Measurements from ENCODE around the gene SHE.
"Not testable (repeated sequence)": the region's sequence is repeated elsewhere in the genome, so short reads cannot be mapped to it uniquely, and the experiment has no call there.

Gene SHE

DNA sequence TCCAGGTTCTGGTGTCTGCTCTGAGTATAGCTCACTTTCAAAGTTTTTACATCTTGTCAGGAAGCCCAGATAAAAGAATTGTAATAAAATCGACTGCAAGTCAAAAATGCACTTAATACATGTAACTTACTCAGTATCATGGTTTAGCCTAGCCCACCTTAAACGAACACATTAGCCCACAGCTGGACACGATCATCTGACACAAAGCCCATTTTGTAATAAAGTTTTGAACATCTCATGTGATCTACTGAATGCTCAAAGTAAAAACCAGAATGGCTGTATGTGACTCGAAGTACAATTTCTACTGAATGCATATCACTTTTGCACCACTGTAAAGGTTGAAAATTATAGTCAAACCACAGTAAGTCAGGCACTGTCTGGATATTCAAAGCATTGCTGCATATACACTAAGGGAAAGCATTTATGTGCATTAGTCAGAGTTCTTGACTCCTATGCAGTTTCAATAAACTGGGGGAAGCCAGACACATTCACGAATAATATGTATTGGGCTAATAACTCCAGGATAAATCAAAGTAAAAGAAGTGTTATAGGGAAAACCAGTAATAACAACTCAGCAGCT lies 12.4 kb downstream of the SHE start:
- Histone ChIP-seq H3K36me3 (ENCODE audit: insufficient read depth, low read depth, low read length) (no peaks in the 10 kb centered on the region), H3K4me3 (ENCODE audit: low read length) (no peak overlapping the region), H3K9ac (ENCODE audit: low read depth, low read length) (no peak overlapping the region), H3K4me1 (ENCODE audit: insufficient read depth, low read length) (peaks cover 4% of the 10 kb centered on the region; the same call in 1 of the 2 replicates), H3K27me3 (ENCODE audit: insufficient read depth, low read length) (no peaks in the 10 kb centered on the region; the same call in 1 of the 2 replicates), H3K9me3 (ENCODE audit: insufficient read depth, low read depth, low read length) (no peaks in the 10 kb centered on the region), H3K27ac (ENCODE audit: low read length) (no peak overlapping the region)

DNA sequence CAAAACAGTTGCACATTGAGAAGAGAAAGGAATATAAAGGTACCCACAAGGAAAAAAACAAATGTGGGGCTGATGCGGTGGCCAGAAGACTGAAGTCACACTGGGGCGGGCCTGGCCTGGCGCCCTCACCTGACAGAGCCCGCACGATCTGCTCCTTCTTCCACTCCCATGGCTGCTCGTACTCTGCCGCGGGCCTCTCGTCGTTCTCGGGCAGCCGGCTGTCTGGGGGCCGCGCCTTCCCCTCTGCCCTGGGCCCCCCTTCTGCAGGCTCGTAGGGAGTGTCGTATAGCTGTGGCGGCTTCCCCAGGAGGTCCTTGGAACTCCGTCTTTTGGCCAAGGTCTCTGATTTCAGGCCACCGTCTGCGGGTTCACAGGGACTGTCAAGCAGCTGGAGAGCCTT lies 13.3 kb downstream of the SHE start:
- Histone ChIP-seq H3K9ac (ENCODE audit: low read depth, low read length) (no peak overlapping the region), H3K27ac (ENCODE audit: low read length) (no peak overlapping the region), H3K27me3 (ENCODE audit: insufficient read depth, low read length) (no peaks in the 10 kb centered on the region; the same call in 1 of the 2 replicates), H3K9me3 (ENCODE audit: insufficient read depth, low read depth, low read length) (no peaks in the 10 kb centered on the region), H3K4me1 (ENCODE audit: insufficient read depth, low read length) (peaks cover 4% of the 10 kb centered on the region; the same call in 1 of the 2 replicates), H3K36me3 (ENCODE audit: insufficient read depth, low read depth, low read length) (no peaks in the 10 kb centered on the region), H3K4me3 (ENCODE audit: low read length) (no peak overlapping the region)

DNA sequence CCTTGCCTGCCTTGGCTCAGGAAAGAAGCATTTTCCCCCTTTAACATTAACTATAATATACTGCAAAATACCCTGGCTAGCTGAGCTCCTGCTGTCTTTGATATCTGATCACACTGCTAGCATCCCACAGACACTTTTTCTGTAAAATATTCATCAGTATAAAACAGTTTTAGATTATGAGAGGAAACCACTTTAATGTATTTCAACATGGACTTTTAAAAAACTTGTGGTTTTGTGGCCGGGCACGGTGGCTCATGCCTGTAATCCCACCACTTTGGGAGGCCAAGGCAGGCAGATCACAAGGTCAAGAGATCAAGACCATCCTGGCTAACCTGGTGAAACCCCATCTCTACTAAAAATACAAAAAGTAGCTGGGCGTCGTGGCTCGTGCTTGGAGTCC lies 15.5 kb downstream of the SHE start:
- not testable (repeated sequence) for H3K9me3 ChIP-seq (ENCODE audit: insufficient read depth, low read depth, low read length); H3K36me3 ChIP-seq (ENCODE audit: insufficient read depth, low read depth, low read length); H3K9ac ChIP-seq (ENCODE audit: low read depth, low read length); H3K4me1 ChIP-seq (ENCODE audit: insufficient read depth, low read length); H3K27ac ChIP-seq (ENCODE audit: low read length); H3K27me3 ChIP-seq (ENCODE audit: insufficient read depth, low read length); H3K4me3 ChIP-seq (ENCODE audit: low read length)

DNA sequence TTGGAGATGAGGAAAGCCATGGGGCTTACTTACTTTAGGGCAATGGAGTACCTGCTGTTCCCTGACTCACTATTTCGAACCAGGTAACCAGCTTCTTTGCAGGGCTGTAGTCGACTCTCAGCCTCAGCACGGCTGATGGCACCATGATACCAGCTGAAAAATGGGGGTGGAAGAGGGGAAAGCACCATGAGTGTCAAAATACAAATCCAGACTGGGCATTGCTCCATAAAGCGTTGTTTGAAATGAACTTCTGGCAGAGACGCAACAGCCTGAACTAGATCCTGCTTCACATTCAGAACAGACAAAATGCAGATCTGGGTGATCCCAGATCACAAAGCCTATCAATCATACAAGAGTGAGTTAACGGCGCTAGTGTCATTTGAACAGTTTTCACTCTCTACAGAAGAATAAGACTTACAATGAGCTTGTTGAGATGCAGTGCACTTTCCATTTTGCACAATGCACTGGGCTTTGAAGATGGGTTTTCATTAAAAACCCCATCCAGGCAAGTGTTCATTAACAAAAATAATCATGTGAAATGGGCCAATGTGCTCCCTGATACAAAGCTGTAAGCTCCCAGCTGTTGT lies 16.2 kb downstream of the SHE start:
- no peak overlapping the region for H3K4me3 ChIP-seq (ENCODE audit: low read length)
- no peaks in the 10 kb centered on the region for H3K36me3 ChIP-seq (ENCODE audit: insufficient read depth, low read depth, low read length)
- no peak overlapping the region for H3K27ac ChIP-seq (ENCODE audit: low read length)
- H3K27me3 ChIP-seq (ENCODE audit: insufficient read depth, low read length), result no peaks in the 10 kb centered on the region; the same call in 1 of the 2 replicates
- H3K9ac ChIP-seq (ENCODE audit: low read depth, low read length), result no peak overlapping the region
- H3K4me1 ChIP-seq (ENCODE audit: insufficient read depth, low read length), result no peaks in the 10 kb centered on the region
- H3K9me3 ChIP-seq (ENCODE audit: insufficient read depth, low read depth, low read length), result no peaks in the 10 kb centered on the region

DNA sequence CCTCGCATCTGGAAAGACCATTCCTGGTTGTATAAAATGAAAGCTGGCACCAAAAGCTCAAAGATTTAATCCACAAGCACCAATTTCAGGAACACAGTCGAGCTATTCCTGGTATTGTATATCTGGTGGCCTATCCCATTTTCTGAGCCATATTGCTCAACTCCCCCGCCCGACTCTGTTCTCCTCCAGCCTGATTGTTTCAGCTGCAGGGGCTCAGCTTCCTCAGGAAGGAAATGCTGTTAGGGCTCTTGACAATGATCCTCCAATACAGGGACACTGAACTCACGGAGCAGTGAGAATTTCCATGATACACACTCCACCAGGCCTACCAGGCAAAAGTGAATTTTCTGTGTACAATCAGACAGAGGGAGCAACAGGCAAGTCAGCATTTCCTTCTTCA lies 17.1 kb downstream of the SHE start:
- Histone ChIP-seq H3K36me3 (ENCODE audit: insufficient read depth, low read depth, low read length) (no peaks in the 10 kb centered on the region), H3K27ac (ENCODE audit: low read length) (no peak overlapping the region), H3K4me3 (ENCODE audit: low read length) (no peak overlapping the region), H3K27me3 (ENCODE audit: insufficient read depth, low read length) (no peaks in the 10 kb centered on the region; the same call in 1 of the 2 replicates), H3K9me3 (ENCODE audit: insufficient read depth, low read depth, low read length) (no peaks in the 10 kb centered on the region), H3K9ac (ENCODE audit: low read depth, low read length) (no peak overlapping the region), H3K4me1 (ENCODE audit: insufficient read depth, low read length) (no peaks in the 10 kb centered on the region)

DNA sequence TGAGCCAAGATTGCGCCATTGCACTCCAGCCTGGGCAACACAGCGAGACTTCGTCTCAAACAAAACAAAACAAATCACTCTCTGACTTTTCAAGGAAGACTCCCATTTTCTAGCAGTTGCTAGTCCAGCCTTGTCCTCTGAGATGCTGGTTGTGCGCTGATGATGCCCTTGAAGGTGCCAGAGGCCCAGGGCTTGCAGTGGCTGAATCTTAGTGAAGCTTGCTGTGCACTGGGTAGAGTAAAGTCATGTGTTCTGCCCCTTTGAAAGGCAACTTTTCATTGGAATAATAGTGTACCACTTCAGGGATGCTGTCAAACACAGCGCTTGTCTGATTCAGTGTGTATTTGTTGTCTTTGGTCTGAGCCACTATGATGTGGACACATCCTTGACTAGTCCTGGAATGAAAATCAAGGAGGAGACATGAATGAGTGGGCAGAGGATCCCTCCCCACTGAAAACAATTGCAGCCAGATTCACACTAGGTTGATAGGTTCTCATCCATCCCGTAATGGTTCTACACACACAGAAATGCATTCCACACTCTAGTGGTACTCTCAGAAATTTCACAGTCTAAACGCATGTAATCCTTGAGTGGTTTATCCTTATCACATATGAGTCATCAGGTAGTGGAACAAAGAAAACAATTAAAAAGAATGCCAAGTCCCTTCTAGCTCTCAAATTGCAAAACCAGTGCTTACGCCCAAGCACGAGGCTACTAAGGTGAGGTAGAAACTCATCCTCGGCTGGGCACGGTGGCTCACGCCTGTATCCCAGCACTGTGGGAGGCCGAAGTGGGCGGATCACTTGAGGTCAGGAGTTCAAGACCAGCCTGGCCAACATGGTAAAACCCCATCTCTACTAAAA lies 18.0 kb downstream of the SHE start:
- Histone ChIP-seq H3K9me3 (ENCODE audit: insufficient read depth, low read depth, low read length) (no peaks in the 10 kb centered on the region), H3K27me3 (ENCODE audit: insufficient read depth, low read length) (no peaks in the 10 kb centered on the region), H3K27ac (ENCODE audit: low read length) (no peak overlapping the region), H3K36me3 (ENCODE audit: insufficient read depth, low read depth, low read length) (no peaks in the 10 kb centered on the region), H3K9ac (ENCODE audit: low read depth, low read length) (no peak overlapping the region), H3K4me1 (ENCODE audit: insufficient read depth, low read length) (no peaks in the 10 kb centered on the region), H3K4me3 (ENCODE audit: low read length) (no peak overlapping the region)

DNA sequence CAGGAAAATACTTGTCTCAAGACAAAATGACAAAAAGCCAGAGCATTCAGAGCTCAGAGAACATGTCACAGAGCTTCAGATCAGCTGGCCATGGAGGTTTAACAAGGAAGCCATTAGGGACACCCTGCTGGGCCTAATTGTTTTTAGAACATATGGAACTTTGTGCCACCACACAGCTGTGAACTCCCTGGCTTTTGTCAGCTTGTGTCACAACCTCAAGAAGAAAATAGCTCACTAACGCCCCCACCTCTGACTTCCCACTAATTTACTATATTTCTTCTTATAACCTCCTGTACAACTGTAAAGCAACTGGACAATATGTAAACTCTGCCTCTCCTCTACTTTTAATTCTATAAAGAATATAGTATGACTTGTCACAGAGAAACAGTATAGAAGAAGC lies 21.2 kb downstream of the SHE start:
- no peak overlapping the region for H3K9ac ChIP-seq (ENCODE audit: low read depth, low read length)
- H3K27me3 ChIP-seq (ENCODE audit: insufficient read depth, low read length), result no peaks in the 10 kb centered on the region
- no peaks in the 10 kb centered on the region for H3K36me3 ChIP-seq (ENCODE audit: insufficient read depth, low read depth, low read length)
- no peak overlapping the region for H3K4me3 ChIP-seq (ENCODE audit: low read length)
- no peaks in the 10 kb centered on the region for H3K4me1 ChIP-seq (ENCODE audit: insufficient read depth, low read length)
- no peaks in the 10 kb centered on the region for H3K9me3 ChIP-seq (ENCODE audit: insufficient read depth, low read depth, low read length)
- H3K27ac ChIP-seq (ENCODE audit: low read length), result no peak overlapping the region

DNA sequence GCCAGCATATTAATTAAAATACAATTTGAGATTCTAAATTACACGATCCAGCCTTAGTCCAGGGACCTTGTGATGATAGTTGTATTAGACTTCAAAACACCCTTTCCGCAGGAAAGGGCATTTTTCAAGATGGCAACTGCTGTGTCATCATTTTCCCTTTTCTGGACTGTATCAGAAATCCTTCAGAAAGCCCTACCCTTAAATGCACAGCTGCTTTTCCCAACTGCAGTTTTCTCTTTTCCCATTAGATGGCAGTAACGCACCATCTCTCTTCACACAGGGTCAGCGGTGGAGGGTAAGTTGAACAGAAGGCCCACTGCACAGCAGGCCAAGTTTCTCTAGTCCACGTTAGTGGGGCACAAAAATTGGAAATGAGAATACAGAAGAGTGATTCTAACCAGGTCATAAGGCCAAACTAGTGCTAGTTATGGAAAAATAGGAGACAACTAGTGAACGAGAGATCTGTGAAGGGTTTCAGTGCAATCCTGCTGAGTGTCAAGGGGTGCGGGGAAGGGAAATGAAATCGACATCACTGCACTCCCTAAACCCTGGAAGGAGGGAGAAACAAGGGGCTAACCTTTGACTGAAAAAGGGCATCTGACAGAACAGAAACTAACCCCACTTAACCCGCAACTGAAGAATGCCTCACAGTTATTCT lies 22.3 kb downstream of the SHE start:
- no peaks in the 10 kb centered on the region for H3K4me1 ChIP-seq (ENCODE audit: insufficient read depth, low read length)
- H3K27ac ChIP-seq (ENCODE audit: low read length), result no peak overlapping the region
- H3K4me3 ChIP-seq (ENCODE audit: low read length), result no peak overlapping the region
- no peaks in the 10 kb centered on the region for H3K27me3 ChIP-seq (ENCODE audit: insufficient read depth, low read length)
- H3K9me3 ChIP-seq (ENCODE audit: insufficient read depth, low read depth, low read length), result no peaks in the 10 kb centered on the region
- H3K9ac ChIP-seq (ENCODE audit: low read depth, low read length), result no peak overlapping the region
- H3K36me3 ChIP-seq (ENCODE audit: insufficient read depth, low read depth, low read length), result no peaks in the 10 kb centered on the region

DNA sequence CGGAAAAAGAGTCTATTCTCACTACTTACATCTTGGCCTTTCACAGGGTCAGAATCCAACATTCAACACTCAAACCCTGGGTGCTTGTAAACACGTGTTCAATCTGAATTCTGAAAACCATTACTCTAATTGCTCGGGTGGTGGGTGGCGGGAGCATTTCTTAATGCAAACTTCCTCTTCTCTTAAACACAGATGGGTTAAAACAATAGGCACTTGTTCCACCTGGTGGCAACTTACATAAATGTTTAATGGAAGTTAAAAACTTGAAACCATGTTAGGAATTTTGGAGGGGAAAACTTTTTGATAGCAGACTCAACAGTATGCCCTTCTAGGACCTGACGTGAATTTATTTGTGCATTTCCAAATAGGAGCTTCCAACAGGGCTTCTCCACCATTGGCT lies 23.6 kb downstream of the SHE start:
- H3K4me1 ChIP-seq (ENCODE audit: insufficient read depth, low read length), result no peaks in the 10 kb centered on the region
- no peak overlapping the region for H3K9ac ChIP-seq (ENCODE audit: low read depth, low read length)
- H3K9me3 ChIP-seq (ENCODE audit: insufficient read depth, low read depth, low read length), result no peaks in the 10 kb centered on the region
- H3K27ac ChIP-seq (ENCODE audit: low read length), result no peak overlapping the region
- no peaks in the 10 kb centered on the region for H3K36me3 ChIP-seq (ENCODE audit: insufficient read depth, low read depth, low read length)
- no peak overlapping the region for H3K4me3 ChIP-seq (ENCODE audit: low read length)
- no peaks in the 10 kb centered on the region for H3K27me3 ChIP-seq (ENCODE audit: insufficient read depth, low read length)

DNA sequence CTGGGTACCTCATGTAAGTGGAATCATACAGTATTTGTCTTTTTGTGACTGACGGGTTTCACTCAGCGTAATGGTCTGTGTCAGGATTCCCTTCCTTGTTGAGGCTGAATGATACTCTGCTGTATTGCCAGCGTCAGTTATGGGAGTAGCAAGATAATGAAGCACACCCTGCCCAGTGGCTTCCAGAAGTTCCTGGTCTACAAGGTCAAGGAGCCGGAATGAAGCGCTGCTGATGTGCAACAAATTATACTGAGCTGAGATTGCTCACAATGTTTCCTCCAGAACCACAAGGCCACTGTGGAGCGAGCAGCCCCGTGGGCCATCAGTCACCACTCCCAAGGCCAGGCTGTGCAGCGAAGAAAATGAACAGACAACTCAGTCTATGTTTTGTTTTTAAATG lies 24.2 kb downstream of the SHE start:
- H3K36me3 ChIP-seq (ENCODE audit: insufficient read depth, low read depth, low read length), result no peaks in the 10 kb centered on the region
- H3K9ac ChIP-seq (ENCODE audit: low read depth, low read length), result no peak overlapping the region
- no peaks in the 10 kb centered on the region for H3K27me3 ChIP-seq (ENCODE audit: insufficient read depth, low read length)
- H3K4me3 ChIP-seq (ENCODE audit: low read length), result no peak overlapping the region
- no peaks in the 10 kb centered on the region for H3K9me3 ChIP-seq (ENCODE audit: insufficient read depth, low read depth, low read length)
- no peak overlapping the region for H3K27ac ChIP-seq (ENCODE audit: low read length)
- no peaks in the 10 kb centered on the region for H3K4me1 ChIP-seq (ENCODE audit: insufficient read depth, low read length)

DNA sequence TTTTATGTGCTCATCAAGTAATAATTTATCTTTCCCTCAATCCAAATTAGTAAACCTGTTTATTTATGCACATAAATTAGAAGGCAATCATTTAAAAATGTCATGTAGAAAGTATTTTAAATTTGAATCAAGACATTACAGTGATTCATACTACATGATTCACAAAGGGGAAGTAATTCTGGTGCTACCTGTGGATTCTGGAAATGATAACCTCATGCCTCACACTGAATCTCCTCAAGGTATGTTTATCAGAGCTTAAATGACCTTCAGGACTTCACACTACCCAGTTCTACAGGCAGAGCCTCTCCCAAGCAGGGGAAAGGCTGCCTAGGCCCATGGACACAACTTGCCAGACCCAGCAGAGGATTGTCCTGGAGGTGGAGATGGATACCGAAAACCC lies 25.4 kb downstream of the SHE start:
- no peaks in the 10 kb centered on the region for H3K36me3 ChIP-seq (ENCODE audit: insufficient read depth, low read depth, low read length)
- H3K9ac ChIP-seq (ENCODE audit: low read depth, low read length), result no peak overlapping the region
- no peaks in the 10 kb centered on the region for H3K4me1 ChIP-seq (ENCODE audit: insufficient read depth, low read length)

More for the DNA sequence above, 25.4 kb downstream of the SHE start:
- H3K9me3 ChIP-seq (ENCODE audit: insufficient read depth, low read depth, low read length), result no peaks in the 10 kb centered on the region
- H3K4me3 ChIP-seq (ENCODE audit: low read length), result no peak overlapping the region
- no peaks in the 10 kb centered on the region for H3K27me3 ChIP-seq (ENCODE audit: insufficient read depth, low read length)
- H3K27ac ChIP-seq (ENCODE audit: low read length), result no peak overlapping the region

Measured in iPS-20b (cell line).